Endothelial cell of umbilical vein (primary cell): ENCODE data around the gene CLIP4. TPM values are rescaled to one million over a fixed set of nuclear protein-coding genes. Genes with fewer than 3 reads are reported as not detected.

Experiments
- BruUV-seq: library from RNA; stranded (reverse); fragments of 400-500 nt; replicated peaks from 2 replicates; lab custom pipeline; 2021; lab: Mats Ljungman, UMichigan
- CTCF ChIA-PET: fragments of 300-600, 350-600 bp; sonication (Branson Sonifier 250); formaldehyde crosslinking; loops from one replicate; lab custom pipeline; 2021; ENCODE audit warnings: antibody characterized with exemption, inconsistent platforms; lab: Charles Lee
- POLR2A ChIA-PET: fragments of 300-600, 350-600 bp; sonication (Branson Sonifier 250); formaldehyde crosslinking; loops from one replicate; lab custom pipeline; 2021; ENCODE audit warnings: antibody characterized with exemption, inconsistent platforms; lab: Charles Lee
- DNase-seq: peaks from one replicate; pipeline ENCODE4 v3.0.0-alpha.2; 2011; ENCODE audit warnings: low read depth, low spot score
- FAIRE-seq: peaks from 2 replicates; lab custom pipeline; 2011; peaks lifted over from hg19 to GRCh38; lab: Jason Lieb, UNC
- H2AFZ ChIP-seq: 2 replicates; pipeline ENCODE4 v1.6.0; 2012; ENCODE audit warnings: low read depth, low read length, control low read depth, inconsistent platforms
- H3K27ac ChIP-seq: 2 replicates; pipeline ENCODE4 v1.5.1; 2011; ENCODE audit warnings: low read depth, mild to moderate bottlenecking, control low read depth, low read length, moderate library complexity; ENCODE audit not compliant: insufficient read depth
- H3K27me3 ChIP-seq, 2 experiments: 2 replicates each; pipeline versions ENCODE4 v1.6.0 to v1.6.1; 2011; ENCODE audit warnings: low read length in 2 of 2, mixed read lengths in 1 of 2; ENCODE audit not compliant: control insufficient read depth in 2 of 2, insufficient read depth in 2 of 2
- H3K36me3 ChIP-seq, 2 experiments: 2 replicates in 1 of 2; 3 replicates in 1 of 2; pipeline ENCODE4 v1.5.1; 2011; ENCODE audit warnings: low read length in 2 of 2, mild to moderate bottlenecking in 1 of 2, moderate library complexity in 1 of 2; ENCODE audit not compliant: control insufficient read depth in 2 of 2, insufficient read depth in 2 of 2; ENCODE audit errors: extremely low read depth in 1 of 2
- H3K4me1 ChIP-seq: 3 replicates; pipeline ENCODE4 v1.5.1; 2011; ENCODE audit warnings: mild to moderate bottlenecking, low read length; ENCODE audit not compliant: control insufficient read depth, insufficient read depth; ENCODE audit errors: extremely low read depth
- H3K4me2 ChIP-seq: 2 replicates; pipeline ENCODE4 v1.6.1; 2011; ENCODE audit warnings: low read length, control low read depth, mixed read lengths; ENCODE audit not compliant: insufficient read depth
- H3K4me3 ChIP-seq, 3 experiments: fragments of 200-600 bp in 1 of 3; sonication (generic), shearing (Covaris generic) in 1 of 3; replicated peaks in 1 of 3; 2 replicates each; pipeline ENCODE4 v1.5.1; 2011 to 2016; ENCODE audit warnings: control low read depth in 3 of 3, low read length in 3 of 3, mild to moderate bottlenecking in 2 of 3, inconsistent platforms in 1 of 3, low read depth in 1 of 3, moderate library complexity in 1 of 3; ENCODE audit not compliant: insufficient read depth in 1 of 3
- H3K79me2 ChIP-seq: 2 replicates; pipeline ENCODE4 v1.6.0; 2012; ENCODE audit warnings: low read length, inconsistent platforms; ENCODE audit not compliant: control insufficient read depth, insufficient read depth
- H3K9ac ChIP-seq: replicated peaks from 2 replicates; pipeline ENCODE3; 2011; ENCODE audit warnings: low read length, control low read depth; ENCODE audit not compliant: insufficient read depth; ENCODE audit errors: extremely low read depth
- H3K9me1 ChIP-seq: replicated peaks from 3 replicates; pipeline ENCODE4 v1.6.0; 2011; ENCODE audit warnings: mild to moderate bottlenecking, low read length; ENCODE audit not compliant: control insufficient read depth, insufficient read depth; ENCODE audit errors: extremely low read depth
- H3K9me3 ChIP-seq: replicated peaks from 2 replicates; pipeline ENCODE4 v1.5.1; 2012; ENCODE audit warnings: low read length, inconsistent platforms; ENCODE audit not compliant: control insufficient read depth, insufficient read depth
- H4K20me1 ChIP-seq: replicated peaks from 2 replicates; pipeline ENCODE3; 2011; ENCODE audit warnings: mild to moderate bottlenecking, low read length; ENCODE audit not compliant: control insufficient read depth, insufficient read depth; ENCODE audit errors: extremely low read depth
- CTCF ChIP-seq, 2 donors: IDR thresholded peaks; 1 replicate in 1 of 2; 2 replicates in 1 of 2; pipeline ENCODE4 v1.5.1; 2011; ENCODE audit warnings: low read length in 2 of 2, mild to moderate bottlenecking in 2 of 2, moderate library complexity in 2 of 2, control low read depth in 1 of 2, inconsistent platforms in 1 of 2, low read depth in 1 of 2; ENCODE audit not compliant: insufficient read depth in 1 of 2; ENCODE audit errors: extremely low read depth in 1 of 2
- EZH2 ChIP-seq: IDR thresholded peaks from 2 replicates; pipeline ENCODE4 v1.6.1; 2012; ENCODE audit warnings: borderline replicate concordance, low read depth, mild to moderate bottlenecking, moderate library complexity, low read length, inconsistent platforms; ENCODE audit not compliant: severe bottlenecking
- FOS ChIP-seq: IDR thresholded peaks from 2 replicates; pipeline ENCODE4 v1.6.1; 2011; ENCODE audit warnings: mild to moderate bottlenecking, low read length, moderate library complexity, borderline replicate concordance; ENCODE audit not compliant: insufficient read depth
- MYC ChIP-seq: IDR thresholded peaks from one replicate; pipeline ENCODE4 v1.6.1; 2011; ENCODE audit warnings: mild to moderate bottlenecking, low read depth, low read length
- POLR2A ChIP-seq: IDR thresholded peaks from 2 replicates; pipeline ENCODE4 v1.6.1; 2012; ENCODE audit warnings: low read depth, mild to moderate bottlenecking, control low read depth, low read length
- dilution Hi-C: fragments of 300-500 bp; cut with MboI; formaldehyde crosslinking; loops from one replicate; pipeline ENCODE4 v1.15.0; 2019; ENCODE audit warnings: low sequenced_read_pairs; ENCODE audit not compliant: extremely low pct_ligation_motif_present
- intact Hi-C: fragments of 100-400 bp; cut with micrococcal nuclease; formaldehyde crosslinking; loops from one replicate; pipeline ENCODE4 v1.10.0; 2022
- polyA plus RNA-seq, 4 experiments: library from polyadenylated mRNA; depleted of rRNA in 3 of 4; stranded (reverse) in 3 of 4; unstranded in 1 of 4; fragments of >200 nt; gene quantifications; 2 replicates each; pipeline versions ENCODE4 v1.2.1 to v1.2.3, GENCODE V29; 2011 to 2012; ENCODE audit warnings: missing spikeins in 1 of 4
- total RNA-seq: library from RNA; stranded (reverse); gene quantifications from 2 replicates; pipeline ENCODE4 v1.2.3, GENCODE V29; 2021

Gene CLIP4
- total and polyA plus RNA-seq, 2 donors (not counting 3 experiments of a cell fraction or from before 2014, with no cell fraction given), result 9.2 to 24.0 TPM

GRCh38 chr2:29106256-29106655, 9.0 kb upstream of the CLIP4 start:
- Histone ChIP-seq H3K9ac (no peak overlapping the region), H3K27me3 (no peaks in the 10 kb centered on the region), H3K4me1 (no peaks in the 10 kb centered on the region), H3K27ac (no peak overlapping the region), H3K79me2 (no peaks in the 10 kb centered on the region), H3K9me3 (no peaks in the 10 kb centered on the region), H2AFZ (no peak overlapping the region), H4K20me1 (no peaks in the 10 kb centered on the region), H3K4me3 (no peak overlapping the region), H3K36me3 (no peaks in the 10 kb centered on the region), H3K4me2 (no peak overlapping the region), H3K9me1 (no peaks in the 10 kb centered on the region)
- no TSS peak for BruUV-seq
- DNase-seq (no peak), FAIRE-seq (no peak)
- intact Hi-C loops (no loop called here), dilution Hi-C loops (no loop called here)
- TF ChIP-seq CTCF (IDR thresholded peaks at IDR 0.05; ENCODE audit: extremely low read depth in 1 of 2, insufficient read depth in 1 of 2, low read depth in 1 of 2, low read length in 2 of 2), result no peak
- ChIA-PET CTCF (interaction anchor here (2.3 to 2.5 kb wide), 2 partner anchors 10 to 24 kb away, joined by 7 read pairs; no protein-coding TSS in a partner anchor), POLR2A (no interaction called here)

- H3K36me3 ChIP-seq, result no peaks in the 10 kb centered on the region
Measured at GRCh38 chr2:29106980-29107388, 8.2 kb upstream of the CLIP4 start.

More at GRCh38 chr2:29106980-29107388, 8.2 kb upstream of the CLIP4 start:
- POLR2A ChIA-PET, result interaction anchor here (0.6 kb wide), 1 partner anchor 1313 kb away, joined by 3 read pairs; no protein-coding TSS in a partner anchor
- BruUV-seq, result no TSS peak
- DNase-seq, result no peak
- no peak overlapping the region for H2AFZ ChIP-seq
- CTCF ChIA-PET, result interaction anchor here (0.7 to 2.5 kb wide), 2 partner anchors 10 to 185 kb away, joined by 3 to 7 read pairs; no protein-coding TSS in a partner anchor
- TF ChIP-seq CTCF (IDR thresholded peaks at IDR 0.05; ENCODE audit: extremely low read depth in 1 of 2, insufficient read depth in 1 of 2, low read depth in 1 of 2, low read length in 2 of 2) (no peak), FOS (no peak), EZH2 (no peak), POLR2A (no peak), MYC (no peak)
- intact Hi-C loops (no loop called here), dilution Hi-C loops (no loop called here)
- no peak for FAIRE-seq
- H3K4me2 ChIP-seq, result no peak overlapping the region
- no peak overlapping the region for H3K9ac ChIP-seq
- H3K9me1 ChIP-seq, result no peaks in the 10 kb centered on the region
- H3K4me3 ChIP-seq, result no peak overlapping the region
- no peaks in the 10 kb centered on the region for H3K27me3 ChIP-seq
- H3K79me2 ChIP-seq, result no peaks in the 10 kb centered on the region
- H3K9me3 ChIP-seq, result no peaks in the 10 kb centered on the region
- no peaks in the 10 kb centered on the region for H3K4me1 ChIP-seq
- no peaks in the 10 kb centered on the region for H4K20me1 ChIP-seq
- no peak overlapping the region for H3K27ac ChIP-seq
